ENCODE results near the gene RNF183.
"Not testable (repeated sequence)": the region's sequence is repeated elsewhere in the genome, so short reads cannot be mapped to it uniquely, and the experiment has no call there.

RNF183 gene

GRCh38 chr9:113316030-113316429, 12.9 kb upstream of the RNF183 start:
- DNase-seq (ENCODE audit: low spot score): no peak

GRCh38 chr9:113315231-113315630, 12.1 kb upstream of the RNF183 start:
- DNase-seq (ENCODE audit: low spot score): no peak

GRCh38 chr9:113313261-113313660, 10.1 kb upstream of the RNF183 start:
- DNase-seq (ENCODE audit: low spot score): no peak

GRCh38 chr9:113311961-113312360, 8.8 kb upstream of the RNF183 start:
- DNase-seq (ENCODE audit: low spot score): no peak

GRCh38 chr9:113310538-113310937, 7.4 kb upstream of the RNF183 start:
- no peak for DNase-seq (ENCODE audit: low spot score)

GRCh38 chr9:113309204-113309813, 6.1 kb upstream of the RNF183 start:
- peak; percentile 42 for DNase-seq (ENCODE audit: low spot score)

- DNase-seq (ENCODE audit: low spot score): no peak
Observed at GRCh38 chr9:113307396-113307975, 4.3 kb upstream of the RNF183 start.

- DNase-seq (ENCODE audit: low spot score): no peak
Observed at GRCh38 chr9:113306566-113306965, 3.4 kb upstream of the RNF183 start.

- no peak for DNase-seq (ENCODE audit: low spot score)
Observed at GRCh38 chr9:113301548-113301947, 1.6 kb downstream of the RNF183 start.

GRCh38 chr9:113299800-113300292, 3.3 kb downstream of the RNF183 start:
- no peak for DNase-seq (ENCODE audit: low spot score)

GRCh38 chr9:113298924-113299770, 4.0 kb downstream of the RNF183 start:
- DNase-seq (ENCODE audit: low spot score): no peak

GRCh38 chr9:113298311-113298710, 4.9 kb downstream of the RNF183 start:
- no peak for DNase-seq (ENCODE audit: low spot score)

- DNase-seq (ENCODE audit: low spot score): no peak
Observed at GRCh38 chr9:113296796-113297558, 6.2 kb downstream of the RNF183 start.

GRCh38 chr9:113296247-113296646, 6.9 kb downstream of the RNF183 start:
- not testable (repeated sequence) for DNase-seq (ENCODE audit: low spot score)

GRCh38 chr9:113293285-113293878, 9.8 kb downstream of the RNF183 start:
- no peak for DNase-seq (ENCODE audit: low spot score)

GRCh38 chr9:113290052-113290607, 13.0 kb downstream of the RNF183 start:
- no peak for DNase-seq (ENCODE audit: low spot score)

GRCh38 chr9:113289091-113289490, 14.1 kb downstream of the RNF183 start:
- DNase-seq (ENCODE audit: low spot score): no peak

- DNase-seq (ENCODE audit: low spot score): no peak
Observed at GRCh38 chr9:113281356-113281755, 21.8 kb downstream of the RNF183 start.

GRCh38 chr9:113278840-113279239, 24.3 kb downstream of the RNF183 start:
- no peak for DNase-seq (ENCODE audit: low spot score)

GRCh38 chr9:113275157-113276131, 27.7 kb downstream of the RNF183 start, which contains the start of the genes CDC26 and PRPF4:
Gene CDC26 (minus strand): TSS chr9:113275572. CDS start chr9:113272507, 3,065 bp downstream.
Gene PRPF4 (plus strand): TSS chr9:113275658. CDS start chr9:113275744, 86 bp downstream.
- peak; percentile 95 for DNase-seq (ENCODE audit: low spot score)

Measured in CD4-positive, alpha-beta T cell treated with Interleukin-2 at 100 ng/mL for 4 hours (primary cell).